CD4-positive, alpha-beta T cell treated with Interleukin-10 for 1 hour (primary cell): ENCODE data around the gene CRYBA4.

Experiments used
- DNase-seq: peaks from one replicate; pipeline ENCODE4 v3.0.0-alpha.2; 2020

Gene CRYBA4

DNA sequence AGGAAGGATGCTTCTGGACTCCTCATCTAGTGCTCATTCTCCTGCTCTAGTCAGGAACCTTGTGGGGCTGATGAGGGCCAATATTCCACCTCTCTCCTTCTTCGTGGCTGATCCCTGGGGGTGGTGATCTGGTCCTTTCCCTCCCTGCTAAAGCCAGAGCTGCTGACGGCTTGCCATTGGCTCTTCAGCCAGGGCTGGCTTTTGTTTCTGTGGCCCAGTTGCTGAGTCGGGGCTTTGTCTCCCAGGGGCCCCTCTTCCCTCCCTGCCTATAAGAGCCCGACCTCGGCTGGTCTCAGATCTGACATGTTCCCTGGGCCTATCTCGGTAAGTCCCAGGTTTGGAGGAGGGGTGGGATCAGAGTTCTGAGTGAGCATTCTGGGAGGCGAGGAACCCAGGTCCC is at the start of gene CRYBA4:
Gene CRYBA4, plus strand, starts transcription at position 301 of the 400 bp plus-strand sequence. CDS start 634 bp downstream, outside the sequence.
- no peak for DNase-seq

DNA sequence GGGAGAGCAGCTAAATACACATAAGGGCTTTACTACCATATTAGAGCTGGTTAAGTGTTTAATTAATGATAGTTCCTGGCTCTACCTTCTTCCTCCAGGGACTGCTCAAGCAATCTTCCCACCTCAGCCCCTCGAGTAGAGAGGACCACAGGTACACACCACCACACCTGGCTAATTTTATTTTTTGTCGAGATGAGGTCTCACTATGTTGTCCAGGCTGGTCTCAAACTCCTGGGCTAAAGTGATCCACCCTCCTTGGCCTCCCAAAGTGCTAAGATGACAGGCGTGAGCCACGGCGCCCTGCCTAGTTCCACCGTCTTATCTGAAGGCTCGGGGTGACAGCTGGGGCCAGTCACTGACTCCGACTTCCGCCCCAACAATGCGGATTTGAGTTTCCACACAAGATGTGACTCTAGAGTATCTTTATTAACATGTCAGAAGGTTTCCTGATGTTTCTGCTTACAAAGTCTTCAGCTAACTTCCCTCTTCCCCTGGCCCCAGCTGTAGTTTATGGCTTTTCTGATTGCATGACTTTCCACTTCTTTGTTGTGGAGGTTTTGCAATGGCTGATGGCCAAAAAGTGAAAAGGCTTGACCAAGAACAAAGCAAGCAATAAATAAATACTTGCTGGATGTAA is 48.6 kb upstream of the CRYBA4 start:
- DNase-seq: peak; percentile 19

DNA sequence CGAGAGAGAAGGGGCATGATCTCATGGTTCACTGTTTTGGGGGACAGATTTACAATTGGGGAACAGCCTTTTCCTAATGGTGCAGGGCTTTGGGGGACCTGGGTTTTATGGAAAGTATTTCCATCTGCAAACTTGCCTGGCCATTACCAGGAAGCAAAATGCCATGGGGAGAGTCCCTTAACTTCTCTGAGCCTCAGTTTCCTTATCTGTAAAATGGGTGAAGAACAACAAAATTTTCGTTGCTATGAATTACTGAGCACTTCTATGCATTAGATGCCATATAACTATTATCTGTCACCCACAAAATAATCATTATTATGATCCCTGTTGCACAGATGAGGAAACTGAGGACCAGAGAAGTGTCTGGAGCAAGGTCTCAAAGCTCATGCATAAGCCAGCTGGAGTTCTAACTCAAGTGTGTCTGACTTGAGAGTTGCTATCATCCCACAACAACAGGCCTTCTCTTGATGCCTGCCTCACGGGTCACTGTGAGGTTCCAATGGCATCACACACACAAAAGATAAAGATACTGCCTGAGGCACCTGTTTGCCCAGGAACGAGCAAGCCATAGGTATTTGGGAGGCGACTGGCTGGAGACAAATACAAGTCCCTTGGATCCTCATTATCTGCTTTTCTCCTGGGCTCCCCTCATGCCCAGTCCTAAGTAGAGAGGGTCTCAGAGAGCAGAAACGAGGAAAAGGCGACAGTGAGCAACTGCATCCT is 47.6 kb upstream of the CRYBA4 start:
- DNase-seq: no peak

DNA sequence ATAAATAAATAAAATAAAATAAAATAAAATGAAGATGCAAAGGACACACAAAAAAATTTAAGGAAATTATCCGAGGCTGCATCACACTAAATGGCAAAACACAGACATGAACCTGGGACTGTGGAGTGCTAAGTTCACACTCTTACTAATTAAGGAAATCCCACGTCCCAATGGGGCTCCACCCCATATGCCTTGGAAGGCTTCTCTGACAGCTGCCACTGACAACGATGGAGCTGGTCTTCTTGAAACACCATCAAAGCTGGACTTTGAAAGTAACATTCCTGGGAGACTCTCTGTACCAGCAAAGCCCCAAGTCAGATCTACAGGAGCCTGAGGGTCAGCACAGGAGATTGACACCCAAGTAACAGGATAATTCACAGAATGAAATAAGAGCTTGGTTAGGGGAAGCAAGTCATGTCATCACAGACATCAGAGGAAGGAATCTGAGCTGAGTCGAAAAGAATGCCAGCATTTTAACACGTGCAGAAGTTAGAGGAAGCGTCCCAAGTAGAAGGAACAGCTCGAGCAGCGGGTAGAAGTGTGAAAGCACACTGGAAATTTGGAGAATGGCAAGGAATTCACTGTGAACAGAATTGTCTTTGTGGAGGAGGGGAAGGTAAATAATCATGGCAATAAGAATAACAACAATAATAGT is 45.6 kb upstream of the CRYBA4 start:
- no peak for DNase-seq

DNA sequence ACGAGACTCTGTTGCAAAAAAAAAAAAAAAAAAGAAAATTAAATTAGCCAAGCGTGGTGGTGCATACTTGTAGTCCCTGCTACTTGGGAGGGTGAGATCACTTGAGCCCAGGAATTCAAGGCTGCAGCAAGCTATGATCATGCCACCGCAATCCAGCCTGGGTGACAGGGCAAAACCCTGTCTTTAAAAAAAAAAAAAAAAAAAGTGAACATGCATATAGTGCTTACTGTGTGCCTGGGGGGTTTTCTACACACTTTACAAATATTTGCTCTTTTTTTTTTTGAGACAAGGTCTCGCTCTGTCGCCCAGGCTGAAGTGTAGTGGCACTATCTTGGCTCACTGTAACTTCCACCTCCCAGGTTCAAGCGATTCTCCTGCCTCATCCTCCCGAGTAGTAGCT is 44.7 kb upstream of the CRYBA4 start:
- DNase-seq: no peak

DNA sequence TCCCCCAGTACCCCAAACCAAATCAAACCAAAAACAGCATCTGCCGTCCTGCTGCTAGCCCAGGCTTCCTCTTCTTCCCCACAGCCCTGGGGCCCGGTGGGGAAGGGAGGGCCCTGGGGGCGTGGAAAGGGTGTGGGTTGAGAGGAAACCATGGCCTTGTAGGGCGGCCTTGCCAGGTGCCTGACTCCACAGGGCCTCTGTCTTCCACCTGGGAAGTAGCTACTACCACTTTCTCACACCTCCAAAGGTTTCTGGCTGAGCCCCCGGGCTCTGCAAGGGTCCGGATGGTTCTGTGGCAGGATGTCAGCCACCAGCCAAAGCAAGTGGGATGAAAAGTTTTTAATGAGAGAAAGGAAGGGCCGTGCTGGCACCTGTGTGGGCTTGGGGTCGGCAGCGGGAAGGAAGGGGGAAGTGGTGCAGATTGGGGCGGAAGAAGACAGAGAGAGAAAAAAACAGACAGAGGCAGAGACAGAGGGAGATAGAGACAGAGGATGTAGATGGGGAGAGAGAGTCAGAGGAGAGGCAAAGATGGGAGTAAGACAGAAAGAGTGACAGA is 42.4 kb upstream of the CRYBA4 start:
- peak; percentile 56 for DNase-seq

DNA sequence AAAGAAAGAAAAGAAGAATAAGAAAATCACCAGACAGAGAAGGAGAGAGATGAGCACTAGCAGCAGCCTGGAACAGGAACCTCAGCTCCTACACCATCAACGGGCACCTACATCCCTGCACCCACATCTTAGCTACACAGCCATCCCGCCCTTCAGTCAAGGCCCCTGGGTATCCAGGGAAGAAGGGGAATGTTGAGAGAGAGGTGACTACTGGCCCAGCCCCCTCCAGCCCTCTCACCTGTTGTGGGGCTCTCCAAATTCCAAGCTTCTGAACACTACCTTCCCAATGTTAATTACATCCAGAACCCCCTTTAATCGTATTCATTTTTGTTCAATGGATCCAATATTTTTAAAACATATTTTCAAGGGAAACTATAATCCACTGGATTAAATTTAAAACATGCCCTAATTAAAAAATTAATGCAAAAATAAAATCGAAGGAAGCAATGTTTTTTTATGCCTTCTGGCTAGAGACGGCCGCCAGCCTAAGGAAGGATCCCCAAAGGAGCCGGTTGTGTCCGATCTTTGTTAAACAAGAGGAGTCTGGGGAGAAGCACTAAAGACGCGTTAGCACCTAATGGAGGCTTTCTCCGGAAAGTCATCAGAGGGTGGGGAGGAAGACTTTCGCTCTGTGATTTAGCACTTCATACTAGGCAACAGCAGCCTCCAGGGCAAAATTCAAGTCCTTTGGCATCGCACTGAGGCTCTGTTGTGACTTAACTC is 41.4 kb upstream of the CRYBA4 start:
- no peak for DNase-seq

DNA sequence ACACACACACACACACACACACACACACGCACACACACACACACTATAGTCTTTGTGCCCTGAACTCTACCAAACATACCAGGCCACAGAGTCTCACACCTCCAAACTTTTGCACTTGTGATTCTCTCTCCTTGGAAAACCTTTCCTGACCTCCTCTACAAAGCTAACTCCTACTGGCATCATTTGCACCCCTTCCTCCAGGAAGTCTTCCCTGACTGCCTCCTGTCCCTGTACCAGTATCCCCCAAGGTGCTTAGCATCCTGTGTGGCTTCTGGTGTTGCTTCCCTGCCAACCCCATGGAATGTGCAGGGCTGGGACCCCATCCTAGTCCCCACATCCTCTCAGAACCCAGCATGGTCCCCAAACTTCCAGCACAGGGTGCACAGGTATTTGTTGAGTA is 40.7 kb upstream of the CRYBA4 start:
- DNase-seq: no peak

DNA sequence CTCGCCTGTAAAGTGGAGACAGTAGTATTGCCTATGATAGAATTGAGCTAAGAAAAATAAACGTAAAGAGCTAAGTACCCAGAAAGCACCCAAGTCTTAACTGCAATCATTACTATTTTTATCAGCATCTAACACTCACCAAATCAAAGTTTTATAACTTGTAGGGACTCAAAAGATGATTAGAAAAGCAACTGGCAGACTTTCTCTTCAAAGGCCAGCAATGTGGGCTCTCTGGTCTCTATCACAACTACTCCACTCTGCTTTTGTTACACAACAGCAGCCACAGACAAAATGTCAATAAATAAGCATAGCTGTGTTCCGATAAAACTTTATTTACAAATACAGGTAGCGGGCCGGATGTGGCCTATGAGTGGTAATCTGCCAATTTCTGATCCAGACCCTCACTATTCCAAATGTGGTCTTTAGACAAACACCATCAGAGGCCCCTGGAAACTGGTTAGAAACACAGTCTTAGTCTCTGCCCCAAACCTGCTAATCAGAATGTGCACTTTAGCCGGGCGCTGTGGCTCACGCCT is 40.1 kb upstream of the CRYBA4 start:
- DNase-seq: no peak

DNA sequence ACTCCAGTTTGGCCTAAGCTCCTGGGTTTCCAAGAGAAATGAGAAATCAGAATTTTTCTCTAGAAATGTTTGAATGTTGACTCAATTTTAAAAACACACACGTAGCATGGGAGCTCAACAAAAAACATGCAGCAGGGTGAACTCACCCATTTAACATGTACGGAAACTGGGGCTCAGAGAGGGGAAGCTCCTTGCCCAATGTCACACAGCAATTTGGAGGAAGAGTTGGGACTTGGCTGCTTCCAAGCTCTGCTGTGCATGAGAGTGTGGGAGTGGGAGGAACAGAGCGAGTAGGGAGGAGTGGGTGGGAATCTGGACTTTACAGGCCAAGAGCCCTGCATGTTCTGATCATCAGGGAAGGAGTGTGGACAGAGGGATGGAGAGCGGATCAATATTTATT is 37.8 kb upstream of the CRYBA4 start:
- DNase-seq: no peak

DNA sequence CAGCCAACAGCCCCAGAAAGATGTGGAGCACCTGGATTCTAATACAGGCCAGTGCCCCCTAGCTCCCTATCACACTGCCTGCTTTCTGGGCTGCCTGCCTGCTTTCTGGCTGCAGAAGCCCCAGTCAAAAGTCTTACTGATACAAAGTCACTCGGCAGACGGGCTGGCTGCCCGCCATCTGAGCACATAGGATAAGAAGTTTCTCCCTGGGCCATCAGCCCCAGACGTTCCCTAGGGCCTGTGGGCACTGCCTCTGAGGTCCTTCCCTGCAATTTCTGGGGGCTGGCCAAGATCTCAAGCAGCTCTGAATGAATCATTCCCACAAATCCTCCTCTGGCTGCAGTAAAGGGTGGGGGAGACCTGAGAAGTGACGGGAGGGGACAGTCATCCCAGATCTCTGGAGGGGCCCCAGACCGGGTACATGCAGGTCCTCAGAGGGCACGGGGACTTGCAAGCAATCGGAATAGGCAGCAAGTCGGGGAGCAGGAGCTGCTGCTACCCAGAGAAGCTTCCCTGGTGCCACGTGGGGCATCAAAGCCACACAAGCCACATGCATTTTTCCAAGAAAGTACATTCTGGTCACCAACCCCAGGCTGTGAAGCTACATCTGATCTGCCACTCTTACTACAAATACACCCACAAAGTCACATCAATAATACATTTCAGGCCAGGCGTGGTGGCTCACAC is 36.5 kb upstream of the CRYBA4 start:
- no peak for DNase-seq

DNA sequence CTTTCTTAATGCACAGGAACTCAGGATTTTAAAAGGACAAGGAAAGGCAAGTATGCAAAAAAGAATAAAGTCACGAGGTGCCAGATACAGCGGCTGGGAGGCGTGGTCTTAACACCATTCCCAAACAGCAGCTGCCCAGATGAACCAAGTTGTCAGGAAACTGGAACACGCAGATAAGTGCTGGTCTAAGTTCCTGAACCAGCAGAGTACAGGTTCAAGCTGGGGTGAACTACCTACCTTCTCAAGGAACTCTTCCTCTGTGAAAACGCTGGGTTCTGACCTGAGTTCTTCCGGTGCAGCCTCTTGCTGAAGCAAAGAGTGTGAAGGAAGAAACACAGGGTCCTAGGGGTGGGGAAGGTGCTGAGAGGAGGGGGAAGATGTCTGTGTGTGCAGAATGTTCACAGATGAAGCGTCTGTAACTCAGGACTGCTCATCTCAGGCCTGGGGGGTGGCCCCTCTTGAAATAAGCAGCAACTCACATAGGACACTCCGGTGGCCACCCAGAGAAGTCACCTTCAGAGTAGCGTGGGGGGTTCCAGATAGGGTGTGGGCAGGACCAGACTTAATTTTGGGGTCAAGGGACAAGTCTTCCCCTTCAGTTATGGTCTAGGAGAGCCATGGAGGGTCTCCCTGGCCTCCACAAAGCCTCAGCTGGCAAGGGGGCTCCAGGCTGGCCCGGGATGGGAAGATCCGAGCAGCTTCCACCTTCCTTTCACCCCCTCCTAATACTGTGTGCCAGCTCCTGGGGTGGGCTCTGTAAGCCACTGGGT is 35.0 kb upstream of the CRYBA4 start:
- DNase-seq: peak; percentile 27

DNA sequence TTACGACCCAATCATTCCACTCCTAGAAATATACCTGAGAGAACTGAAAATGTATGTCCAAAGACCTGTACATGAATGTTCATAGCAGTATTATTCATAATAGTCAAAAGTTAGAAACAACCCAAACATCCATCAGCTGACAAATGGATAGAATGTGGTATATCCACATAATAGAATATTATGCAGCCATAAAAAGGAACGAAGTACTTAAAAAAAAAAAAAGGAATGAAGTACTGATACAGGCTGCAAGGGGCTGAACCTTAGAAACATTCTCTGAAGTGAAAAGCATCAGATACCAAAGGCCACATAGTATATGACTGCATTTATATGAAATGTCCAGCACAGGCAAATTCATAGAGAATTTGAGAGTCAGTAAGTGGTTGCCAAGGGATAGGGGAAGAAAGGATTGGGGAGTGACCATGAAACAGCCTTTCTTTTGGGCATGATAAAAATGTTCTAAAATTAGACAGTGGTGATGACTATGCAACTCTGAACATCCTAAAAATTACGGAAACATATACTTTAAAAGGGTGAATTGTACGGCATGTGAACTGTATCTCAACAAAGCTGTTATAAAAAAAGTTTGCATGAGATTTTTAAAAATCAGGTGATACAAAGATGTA is 33.7 kb upstream of the CRYBA4 start:
- DNase-seq: peak; percentile 23

DNA sequence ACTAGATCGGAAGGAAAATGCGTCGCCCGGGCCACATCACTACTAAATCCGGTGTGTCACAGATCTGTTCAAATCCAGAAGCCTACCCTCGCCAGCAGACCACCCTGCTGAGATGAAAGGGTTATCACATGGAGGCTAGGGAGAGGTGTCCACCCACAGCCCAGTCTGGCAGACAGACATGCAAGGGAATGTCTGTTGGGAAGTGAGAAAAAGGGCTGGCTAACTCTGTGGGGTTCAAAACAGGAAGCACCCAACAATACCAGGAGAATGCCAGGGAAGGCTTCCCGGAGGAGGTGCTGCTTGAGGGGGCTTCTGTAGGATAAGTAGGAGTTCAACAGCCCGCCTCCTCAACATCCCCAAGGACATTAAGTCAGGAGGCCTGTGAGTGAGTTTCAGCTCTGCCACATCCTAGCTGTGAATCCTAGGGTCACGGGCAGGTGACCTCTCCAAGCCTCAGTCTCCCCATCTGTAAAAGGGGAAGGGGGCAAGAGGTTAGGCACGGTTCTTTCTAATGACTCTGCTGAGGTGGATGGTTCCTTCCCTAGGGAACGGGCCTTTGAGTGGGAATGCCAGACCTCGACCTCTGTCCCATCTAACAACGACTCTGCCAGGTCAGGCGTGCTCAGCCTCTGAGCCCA is 32.9 kb upstream of the CRYBA4 start:
- DNase-seq: no peak

DNA sequence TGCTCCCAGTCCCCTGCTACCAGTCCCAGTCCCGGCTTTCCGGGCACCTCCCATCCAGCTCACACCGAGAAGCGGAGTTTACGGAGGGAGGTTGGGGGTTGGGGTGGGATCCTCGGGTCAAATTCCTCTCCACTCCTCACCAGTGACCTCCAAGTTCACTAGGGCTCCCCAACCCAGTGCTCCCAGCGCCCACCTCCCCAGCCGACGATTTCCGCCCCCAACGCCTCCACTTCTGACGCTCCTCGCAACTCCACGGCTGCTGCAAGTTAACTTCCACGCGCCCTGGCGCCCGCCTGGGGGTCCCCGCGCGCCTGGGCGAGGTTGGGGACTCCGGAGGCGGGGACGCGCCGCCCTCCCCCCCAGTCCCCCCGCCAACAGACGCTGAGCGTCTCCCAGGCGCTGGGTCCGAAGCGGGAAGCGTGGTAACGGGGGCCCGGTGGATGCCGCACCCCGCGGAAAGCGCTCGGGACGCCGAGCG is 32.4 kb upstream of the CRYBA4 start:
- peak; percentile 31 for DNase-seq

DNA sequence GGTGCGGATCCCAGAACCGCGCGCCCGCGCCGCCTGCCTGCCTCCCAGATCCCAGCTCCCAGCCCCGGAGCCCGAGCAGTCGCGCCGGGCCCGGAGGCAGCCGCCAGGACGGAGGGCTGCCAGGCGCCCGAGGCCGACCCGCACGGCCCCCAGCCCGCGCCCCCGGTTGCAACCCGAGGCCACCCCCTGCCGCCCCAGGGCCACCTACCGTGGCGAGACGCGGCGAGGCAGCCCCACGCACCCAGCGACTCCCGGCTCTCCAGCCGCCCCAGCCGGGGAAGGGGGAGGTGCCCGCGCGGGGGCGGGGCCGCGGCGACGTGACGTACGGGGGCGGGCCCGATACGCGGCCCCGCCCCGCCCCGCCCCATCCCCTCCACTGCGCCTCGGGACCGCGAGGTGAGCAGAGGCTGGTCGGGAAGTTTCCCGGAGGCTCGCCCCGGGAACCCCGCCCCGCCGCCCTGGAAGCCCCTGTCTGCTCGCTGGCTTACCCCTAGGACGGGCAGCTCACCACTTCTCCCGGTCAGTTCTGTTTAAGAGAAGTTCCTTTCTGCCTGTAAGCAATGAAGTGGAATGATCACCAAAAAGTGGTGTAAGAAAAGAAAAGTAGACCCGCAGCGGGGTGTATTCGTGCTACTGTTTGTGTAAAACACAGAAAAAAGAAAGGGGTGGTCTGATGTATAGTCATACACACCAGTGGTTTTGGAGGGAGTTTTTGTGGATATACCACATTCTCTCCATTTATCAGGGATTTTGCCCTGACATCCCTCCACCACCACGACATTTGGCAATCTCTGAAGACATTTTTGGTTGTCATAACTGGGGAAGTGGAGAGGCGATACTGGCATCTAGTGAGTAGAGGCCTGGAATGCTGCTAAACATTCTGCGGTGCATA is 31.7 kb upstream of the CRYBA4 start, which contains the start of gene TPST2:
Gene TPST2, minus strand, starts transcription at position 288 of the 892 bp plus-strand sequence. CDS start 48,502 bp downstream, outside the sequence.
- peak; percentile 82 for DNase-seq

DNA sequence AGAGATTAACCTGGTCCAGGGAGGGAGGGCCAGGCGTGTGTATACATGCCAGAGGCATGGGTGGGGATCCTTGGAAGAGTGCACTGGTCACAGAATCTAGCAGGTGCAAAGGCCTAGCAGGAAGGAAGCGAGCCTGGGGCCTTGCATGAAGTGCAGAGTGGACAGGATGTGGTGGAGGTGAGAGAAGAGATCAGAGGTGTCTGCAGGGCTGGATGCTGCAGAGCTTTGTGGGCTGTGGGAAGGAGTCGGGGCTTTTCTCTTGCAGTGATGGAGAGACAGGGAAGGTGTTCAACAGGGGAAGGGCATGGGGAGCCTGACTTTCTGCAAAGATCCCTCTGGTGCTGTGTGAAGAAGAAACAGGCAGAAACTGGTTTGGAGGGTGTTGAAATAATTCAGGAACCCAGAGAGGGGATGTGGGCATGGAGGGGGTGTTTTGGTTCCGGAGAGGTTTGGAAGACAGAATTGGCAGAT is 29.3 kb upstream of the CRYBA4 start:
- peak; percentile 64 for DNase-seq

DNA sequence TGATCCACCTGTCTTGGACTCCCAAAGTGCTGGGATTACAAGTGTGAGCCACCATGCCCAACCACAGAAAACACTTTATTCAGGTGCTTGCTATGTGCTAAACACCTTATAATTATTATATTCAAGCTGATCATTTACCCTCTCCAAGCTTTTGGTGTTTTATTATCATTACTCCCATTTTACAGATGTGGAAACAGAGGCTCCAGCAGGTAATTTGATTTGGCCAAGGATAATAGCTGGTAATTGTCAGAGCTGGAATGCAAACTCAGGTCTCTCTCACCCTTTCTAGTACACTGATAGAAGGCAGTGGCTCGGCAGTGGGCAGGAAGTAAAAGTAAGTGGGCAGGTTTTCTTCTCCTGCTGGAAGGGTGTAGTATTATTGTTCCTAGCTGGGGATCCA is 28.0 kb upstream of the CRYBA4 start:
- DNase-seq: no peak

DNA sequence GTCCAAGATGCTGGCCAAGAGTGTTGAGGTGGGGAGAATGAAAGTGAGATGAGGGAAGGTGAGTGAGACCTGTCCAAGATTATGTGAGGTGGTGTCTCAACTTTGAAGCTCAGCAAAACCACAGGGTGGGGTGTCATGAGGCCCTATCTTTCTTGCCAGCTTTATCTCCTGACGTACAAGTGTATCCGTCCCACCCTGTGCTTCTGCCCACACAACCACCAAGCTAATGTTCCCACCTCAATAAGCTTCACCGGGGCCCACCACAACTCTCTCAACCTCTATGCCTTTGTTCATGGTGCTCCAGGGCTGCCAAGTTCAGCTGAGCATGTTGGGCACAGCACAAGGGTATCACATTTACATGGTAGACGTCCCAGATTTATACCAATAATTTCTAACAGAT is 24.7 kb upstream of the CRYBA4 start:
- DNase-seq: peak; percentile 35
